Fibroblast of skin of abdomen (primary cell): ENCODE data around the gene DACT3.
A peak's percentile ranks its signal among the peaks of the same experiment; 100 is the strongest.

ENCODE experiments used
- DNase-seq: peaks from one replicate; pipeline ENCODE4 v3.0.0-alpha.2; 2013

The DACT3 gene

DNA sequence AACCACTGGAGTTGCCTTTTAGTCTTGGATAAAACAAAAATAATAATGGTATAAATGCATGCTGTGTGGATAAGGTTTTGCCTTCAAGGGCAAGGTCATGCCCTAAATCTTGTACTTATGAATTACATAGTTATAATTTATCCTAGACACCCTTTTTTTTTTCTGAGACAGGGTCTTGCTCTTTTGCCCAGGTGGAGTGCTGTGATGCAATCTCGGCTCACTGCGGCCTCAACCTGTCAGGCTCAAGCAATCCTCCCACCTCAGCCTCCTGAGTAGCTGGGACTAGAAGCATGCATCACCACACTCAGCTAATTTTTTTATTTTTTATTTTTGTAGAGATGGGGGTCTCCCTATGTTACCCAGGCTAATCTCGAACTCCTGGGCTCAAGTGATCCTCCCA lies 7.7 kb upstream of the DACT3 start:
- no peak for DNase-seq

DNA sequence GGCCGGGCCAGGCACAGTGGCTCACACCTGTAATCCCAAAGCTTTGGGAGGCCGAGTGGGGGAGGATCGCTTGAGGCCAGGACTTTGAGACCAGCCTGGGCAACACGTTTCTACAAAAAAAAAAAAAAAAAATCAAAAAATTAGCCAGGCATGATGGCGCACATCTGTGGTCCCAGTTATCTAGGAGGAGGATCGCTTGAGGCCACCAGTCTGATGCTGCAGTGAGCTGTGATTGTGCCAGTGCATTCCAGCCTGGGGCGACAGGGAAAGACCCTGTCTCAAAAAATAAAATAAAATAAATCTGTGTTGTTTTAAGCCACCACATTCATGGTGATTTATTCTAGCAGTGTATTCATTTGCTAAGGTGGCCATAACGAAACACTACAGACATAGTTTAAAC lies 4.1 kb upstream of the DACT3 start:
- DNase-seq: no peak

DNA sequence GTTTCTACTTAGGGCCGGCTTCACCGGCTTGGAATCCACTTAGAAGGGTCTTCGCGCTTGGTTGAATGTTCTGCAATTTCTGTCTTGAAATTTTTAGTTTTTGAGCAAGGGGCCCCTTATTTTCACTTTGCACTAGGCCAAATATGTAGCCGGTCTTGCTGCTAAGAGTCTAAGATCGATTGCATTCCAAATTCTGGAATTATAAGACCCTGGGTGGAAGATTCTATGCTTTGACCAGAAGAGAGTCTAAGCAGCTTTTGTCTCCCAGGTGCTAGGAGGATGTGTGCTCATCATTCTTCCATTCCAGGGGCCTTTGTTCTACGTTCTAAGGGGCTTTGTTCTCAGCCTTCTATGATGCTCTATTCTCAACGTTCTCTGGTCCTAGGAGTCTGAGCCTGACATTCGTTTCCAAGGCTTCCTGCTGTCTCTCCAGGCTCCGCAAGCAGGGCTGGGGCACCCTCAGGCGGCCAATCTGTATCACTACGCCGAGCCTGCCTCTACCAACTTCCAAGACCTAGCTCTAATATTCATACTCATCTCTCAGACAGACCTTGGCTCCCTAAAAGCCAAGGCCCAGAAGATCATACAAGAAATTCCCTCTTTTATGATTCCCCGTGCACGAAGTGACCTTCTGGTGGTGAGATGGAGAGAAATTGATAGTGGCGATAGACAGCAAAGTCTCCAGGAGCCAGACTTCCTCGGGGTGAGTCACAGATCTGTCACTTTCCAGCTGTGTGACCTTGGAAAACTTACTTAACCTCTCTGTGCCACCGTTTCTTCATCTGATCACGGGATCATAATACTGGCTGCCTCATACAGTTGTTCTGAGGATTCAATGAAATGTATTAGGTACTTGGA lies 982 bp upstream of the DACT3 start:
- peak; percentile 87 for DNase-seq

DNA sequence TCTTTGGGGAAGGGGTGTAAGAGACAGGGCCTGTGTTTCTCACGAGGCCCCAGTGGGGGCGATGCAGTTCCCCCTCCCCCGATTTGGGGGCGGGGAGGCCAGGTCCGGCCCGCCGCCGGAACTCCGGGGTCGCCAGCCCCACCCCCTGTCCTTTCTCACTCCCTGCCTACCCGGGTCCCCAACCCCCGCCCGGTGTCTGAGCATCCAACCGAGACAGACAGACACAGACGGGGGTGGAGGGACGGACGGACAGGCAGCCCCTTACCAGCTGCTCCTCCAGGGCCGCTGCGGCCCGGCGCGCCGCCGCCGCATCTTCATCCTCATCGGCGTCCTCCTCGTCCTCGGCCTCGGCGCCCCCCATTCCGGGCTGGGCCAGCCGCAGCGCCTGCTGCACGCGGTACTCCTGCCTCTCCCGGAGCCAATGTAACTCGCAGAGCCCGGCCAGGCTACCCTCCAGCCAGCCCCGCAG lies 397 bp downstream of the DACT3 start:
- no peak for DNase-seq

DNA sequence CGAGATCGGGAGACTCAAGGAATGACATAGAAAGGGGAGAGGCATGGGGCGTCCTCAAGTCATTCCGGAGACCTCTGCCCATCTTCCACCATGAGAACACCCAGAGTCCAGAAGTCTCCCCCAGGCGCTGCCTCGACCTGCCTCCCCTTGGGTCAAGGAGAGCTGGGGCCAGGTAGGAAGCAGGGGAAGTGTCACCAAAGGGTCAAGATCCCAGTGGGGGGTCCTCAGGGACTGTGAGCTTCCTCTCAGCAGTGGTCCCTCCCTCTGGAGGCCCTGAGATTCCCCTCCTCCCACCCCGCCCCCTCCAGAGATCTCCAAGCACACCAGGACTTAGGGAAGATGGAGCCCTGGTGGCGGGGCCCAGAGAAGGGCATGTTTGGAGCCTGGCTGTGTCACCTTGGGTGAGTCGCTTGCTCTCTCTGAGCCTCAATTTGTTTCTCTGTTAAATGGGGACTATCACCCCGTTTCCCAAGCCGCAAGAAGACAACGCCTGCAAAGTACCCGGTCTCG lies 919 bp downstream of the DACT3 start:
- DNase-seq: peak; percentile 49

DNA sequence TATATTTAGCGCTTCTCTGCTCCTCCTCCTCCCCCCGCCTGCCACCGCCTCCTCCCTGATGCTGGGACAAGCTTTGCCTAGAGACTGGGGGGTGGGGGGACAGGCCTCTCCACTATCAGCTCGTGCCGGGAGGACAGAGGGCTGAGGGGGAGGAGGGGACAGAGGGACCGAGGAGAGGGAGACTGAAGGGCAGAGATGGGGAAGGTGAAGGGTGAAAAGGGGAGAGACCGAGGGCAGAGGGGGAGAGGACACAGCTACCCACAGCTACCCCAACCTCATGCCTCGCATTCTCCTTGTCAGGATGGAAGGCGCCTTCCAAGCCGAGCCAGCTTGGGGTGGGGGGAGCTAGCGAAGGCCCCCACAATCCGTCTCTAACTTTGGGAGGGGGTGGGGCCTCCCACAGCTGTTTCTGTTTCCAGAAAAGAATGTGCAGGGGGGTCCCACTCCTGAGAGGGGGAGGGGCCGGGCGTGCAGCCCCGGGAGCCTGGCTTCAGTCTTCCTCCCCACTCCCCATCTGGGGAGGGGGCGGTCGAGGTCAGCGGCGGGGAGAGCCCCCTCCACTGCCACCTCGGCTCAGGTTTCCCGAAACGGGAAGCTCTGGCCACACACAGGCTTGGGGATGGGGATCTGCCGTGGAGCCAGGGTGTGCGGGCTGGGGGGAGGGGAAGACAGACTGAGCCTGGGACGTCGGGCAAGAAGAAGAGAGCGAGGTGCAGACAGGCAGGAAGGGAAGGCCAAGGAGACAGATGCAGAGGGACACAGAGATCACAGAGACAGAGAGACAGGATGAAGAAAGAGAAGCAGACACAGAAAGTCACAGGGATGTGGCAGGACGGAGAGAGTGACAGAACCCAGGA lies 1.6 kb downstream of the DACT3 start:
- DNase-seq: peak; percentile 59

DNA sequence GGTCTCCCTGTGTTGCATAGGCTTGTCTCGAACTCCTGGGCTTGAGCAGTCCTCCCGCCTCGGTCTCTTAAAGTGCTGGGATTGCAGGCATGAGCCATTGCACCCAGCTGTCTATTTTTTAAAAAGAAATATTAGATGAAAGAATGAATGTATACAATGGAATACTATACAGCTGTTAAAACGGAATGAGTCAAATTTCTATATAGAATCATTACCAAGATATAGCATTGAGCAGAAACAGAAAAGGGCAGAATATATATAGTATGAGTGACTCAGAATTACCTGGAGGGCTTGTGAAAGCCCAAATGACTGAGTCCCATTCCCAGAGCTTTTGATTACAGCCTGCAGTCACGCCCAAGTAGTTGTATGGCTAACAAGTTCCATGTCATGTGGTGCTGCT lies 4.4 kb downstream of the DACT3 start:
- no peak for DNase-seq

DNA sequence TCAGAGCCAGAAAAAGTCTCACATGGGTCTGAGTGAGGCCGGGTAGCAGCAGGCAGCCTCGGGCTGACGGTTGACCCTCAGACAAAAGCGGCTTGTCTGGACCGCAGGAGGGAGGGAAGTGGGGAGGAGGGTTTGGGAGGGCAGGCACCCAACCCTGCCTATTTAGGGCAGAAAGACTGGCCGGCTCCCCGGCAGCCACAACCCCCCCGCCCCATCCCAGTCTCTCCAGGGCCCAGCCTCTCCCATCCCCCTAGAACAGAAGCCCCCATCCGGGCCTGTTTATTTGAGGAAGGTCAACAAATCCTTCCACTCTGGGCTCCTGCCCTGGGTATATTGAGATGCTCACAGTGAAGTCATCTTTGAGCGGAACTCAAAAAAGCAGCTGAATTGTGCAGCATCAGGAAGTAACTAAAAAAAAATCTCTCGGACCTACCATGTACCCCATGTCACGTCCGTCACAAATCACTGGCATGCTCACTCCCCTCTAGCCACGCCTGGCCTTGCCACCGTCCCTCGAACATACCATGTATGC lies 6.3 kb downstream of the DACT3 start:
- DNase-seq: no peak

DNA sequence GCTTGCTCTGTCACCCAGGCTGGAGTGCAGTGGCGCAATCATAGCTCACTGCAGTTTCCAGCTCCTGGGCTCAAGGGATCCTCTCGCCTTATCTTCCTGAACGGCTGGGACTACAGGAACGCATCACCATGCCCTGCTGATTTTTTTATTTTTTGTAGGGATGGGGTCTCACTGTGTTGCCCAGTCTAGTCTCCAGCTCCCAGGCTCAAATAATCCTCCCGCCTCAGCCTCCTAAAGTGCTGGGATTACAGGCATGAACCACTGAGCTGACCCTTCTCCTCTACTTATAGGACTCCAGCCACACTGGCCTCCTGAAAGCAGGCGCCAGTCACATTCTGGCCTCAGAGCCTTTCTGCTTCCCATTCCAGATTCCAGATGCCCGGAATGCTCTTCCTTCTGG lies 10.5 kb downstream of the DACT3 start:
- no peak for DNase-seq

DNA sequence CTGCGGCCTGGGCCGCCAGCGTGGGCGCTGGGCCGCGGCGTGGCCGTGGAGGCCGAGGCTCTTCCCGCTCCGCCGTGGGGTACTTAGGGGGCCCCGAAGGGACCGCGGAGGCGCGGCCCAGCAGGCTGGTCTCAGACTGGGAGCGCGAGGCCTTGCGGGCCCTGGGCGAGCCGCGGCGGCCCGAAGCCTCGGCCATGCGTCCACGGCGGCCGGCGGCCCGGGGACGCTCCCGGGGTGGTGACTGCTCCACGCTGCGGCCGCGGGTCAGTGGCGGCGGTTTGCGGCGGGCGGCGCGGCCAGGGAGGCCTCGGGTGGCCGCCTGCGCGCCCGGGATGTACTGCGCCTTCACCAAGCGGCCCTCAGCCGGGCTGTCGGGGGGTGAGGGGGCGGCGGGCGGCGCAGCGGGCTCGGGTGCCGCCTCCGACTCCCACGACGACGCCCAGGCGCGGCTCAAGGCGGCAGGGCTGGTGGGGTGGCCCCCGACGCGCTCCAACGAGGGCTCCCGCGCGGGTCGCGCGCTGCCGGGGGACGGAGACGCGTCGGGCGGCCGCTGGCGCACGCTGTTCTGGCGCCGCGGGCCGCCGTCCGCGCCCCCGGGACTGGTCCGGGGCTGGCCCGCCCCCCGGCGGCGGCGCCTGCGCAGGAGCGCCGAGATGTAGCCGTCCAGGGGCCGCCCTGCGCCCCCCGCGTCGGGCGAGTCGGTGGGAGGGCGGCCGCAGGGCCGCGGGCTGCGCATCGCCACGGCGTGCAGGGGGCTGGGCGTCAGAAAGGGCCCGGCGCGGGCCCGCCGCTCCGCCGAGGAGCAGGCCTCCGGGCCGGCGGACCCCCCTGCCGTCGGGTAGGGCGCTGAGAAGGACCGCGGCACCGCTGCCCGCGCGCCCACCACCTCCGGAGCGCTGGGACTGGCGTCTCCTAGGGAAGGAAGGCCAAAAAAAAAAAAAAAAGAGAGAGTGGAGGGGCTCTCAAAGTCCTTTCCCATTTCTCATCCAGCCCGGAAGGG lies 11.7 kb downstream of the DACT3 start:
- no peak for DNase-seq

DNA sequence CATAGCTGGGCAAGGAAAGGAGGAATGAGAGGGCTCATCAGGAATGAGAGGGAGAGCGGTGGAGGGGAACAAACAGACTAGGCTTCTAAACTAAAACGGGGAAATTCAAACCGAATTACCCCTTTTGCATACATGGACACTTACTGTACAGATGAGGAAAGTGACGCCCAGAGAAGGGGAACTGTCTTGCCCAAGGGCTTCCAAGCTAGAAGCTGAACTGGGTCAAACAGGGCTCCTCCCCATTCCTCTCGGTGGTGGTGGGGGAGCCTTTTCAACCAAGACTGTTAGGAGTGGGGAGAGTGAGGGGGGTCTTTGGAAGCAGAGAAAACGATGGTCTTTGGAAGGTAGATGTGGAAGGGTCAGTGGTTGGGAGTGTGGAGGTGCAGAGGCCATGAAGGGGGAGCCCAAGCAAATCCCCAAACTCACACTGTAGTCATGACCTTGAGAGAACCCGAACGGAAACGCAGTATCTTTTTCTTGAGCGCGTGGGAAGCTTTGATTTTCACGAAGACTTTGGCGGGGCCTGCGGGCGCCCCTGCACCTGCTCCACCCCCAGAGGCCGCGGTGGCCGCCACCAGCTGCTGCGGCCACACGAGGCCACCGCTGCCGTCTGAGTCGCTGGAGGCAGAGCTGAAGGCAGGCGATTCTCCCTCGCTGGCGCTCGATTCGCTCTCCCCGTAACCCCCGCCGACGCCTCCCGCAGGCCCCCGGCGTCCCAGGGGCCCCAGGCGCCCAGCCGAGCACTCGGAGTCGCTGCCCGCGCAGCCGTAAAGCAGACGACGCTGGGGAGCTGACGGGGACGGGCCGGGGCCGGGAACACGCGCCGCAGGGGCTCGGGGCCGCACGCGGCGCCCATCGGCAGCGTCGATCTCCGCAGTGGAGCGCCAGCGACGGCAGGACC lies 12.7 kb downstream of the DACT3 start:
- DNase-seq: no peak

DNA sequence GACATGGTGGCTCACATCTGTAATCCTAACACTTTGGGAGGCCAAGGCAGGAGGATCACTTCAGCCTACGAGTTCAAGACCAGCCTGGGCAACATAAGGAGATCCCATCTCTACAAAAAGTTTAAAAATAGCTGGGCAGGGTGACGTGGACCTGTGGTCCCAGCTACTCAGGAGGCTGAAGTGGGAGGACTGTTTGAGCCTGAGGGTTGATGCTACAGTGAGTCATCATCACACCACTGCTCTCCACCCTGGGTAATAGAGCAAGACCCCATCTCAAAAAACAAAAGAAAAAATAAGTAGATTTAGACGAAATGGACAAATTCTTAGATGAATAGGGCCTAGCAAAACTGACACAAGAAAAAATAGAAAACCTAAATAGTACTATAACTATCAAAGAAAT lies 14.6 kb downstream of the DACT3 start:
- no peak for DNase-seq

DNA sequence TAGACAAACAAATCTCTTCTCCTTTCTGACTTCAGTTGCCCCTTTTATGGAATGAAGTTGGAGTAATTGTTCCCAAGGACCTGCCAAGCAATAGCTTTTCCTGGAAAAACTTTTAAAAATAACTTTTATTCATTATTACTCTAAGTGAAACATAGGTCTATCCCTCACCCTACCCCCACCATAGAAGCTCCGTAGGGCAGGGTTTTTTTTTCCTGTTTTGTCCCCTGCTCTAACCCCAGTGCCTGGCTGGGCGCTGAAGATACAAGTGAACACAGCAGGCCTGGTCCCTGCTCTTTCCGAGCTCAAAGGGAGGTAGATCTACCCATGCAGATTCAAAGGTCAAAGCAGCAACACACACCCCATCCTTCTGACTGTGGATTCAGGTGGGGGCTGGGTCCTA lies 16.3 kb downstream of the DACT3 start:
- no peak for DNase-seq

DNA sequence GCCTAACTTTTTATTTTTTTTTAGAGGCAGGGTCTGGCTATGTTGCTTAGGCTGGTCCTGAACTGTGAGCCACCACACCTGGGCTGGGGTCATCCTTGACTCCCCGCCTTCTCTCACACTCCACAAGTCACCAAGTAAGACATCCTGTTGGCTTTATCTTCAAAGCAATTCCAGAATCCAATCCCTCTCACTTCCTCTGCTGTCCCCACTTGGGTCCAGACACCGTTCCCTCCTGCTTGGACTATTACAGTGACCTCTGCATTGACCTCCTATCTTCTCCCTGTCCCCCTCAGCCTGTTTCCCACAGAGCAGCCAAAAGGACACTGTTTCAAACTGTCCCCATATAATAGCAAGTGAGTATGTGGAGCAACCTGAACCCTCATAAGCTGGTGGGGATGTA lies 20.3 kb downstream of the DACT3 start:
- DNase-seq: no peak

DNA sequence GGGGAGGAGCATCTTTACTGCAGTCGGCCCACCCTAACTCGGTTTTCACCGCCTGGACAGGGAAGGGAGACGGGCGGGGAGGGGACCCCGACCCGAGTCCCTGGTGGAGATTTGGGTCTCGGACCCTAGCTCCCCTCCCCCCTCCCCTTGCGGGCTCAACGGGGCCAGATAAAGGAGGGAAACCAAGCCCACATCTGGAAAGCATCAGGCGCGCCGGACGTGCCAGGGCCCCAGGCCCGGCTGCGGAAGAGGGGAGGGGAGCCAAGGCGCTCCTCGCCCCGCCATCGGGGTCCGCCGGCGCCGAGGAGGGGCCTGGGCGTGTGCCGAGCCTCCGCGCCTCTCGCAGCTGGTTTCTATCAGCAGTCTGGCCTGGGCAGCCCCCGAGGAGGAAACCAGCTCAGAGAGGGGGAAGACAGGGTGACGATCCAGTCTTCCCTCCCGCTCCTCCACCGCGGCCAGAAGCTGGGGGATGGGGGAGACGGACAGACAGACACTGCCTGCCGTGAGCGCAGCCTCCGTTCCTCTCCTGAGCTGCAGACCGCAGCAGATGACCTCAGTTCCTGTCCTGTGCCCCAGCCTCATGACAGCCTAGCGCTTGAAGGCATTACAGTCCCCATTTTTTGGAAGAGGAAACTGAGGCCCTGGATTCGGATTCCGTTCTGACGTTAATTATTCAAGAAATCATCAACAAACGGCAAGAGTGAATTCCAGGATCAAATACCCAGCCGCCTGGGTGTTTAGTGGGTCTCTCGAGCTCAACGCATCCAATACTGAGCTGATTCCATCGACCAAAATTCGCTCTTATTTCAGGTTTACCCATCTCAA lies 21.4 kb downstream of the DACT3 start:
- DNase-seq: peak; percentile 93

DNA sequence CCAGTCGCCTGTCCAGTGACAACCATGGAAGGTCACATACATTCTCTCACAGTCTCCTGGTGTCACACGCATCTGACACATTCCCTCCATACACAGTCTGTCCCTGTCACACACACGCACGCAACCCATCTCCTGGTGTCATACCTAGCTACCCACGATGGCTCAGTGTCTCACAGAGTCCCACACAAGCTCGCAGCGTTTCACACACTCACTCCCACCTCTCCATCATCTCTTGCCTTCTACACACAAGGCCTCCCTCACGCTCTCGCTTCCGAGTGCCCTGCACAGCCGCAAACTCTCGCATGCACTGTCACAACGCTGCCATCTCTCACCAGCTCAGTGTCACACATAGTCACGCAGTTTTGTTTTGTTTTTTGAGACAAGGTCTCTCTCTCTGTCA lies 23.8 kb downstream of the DACT3 start:
- DNase-seq: no peak

DNA sequence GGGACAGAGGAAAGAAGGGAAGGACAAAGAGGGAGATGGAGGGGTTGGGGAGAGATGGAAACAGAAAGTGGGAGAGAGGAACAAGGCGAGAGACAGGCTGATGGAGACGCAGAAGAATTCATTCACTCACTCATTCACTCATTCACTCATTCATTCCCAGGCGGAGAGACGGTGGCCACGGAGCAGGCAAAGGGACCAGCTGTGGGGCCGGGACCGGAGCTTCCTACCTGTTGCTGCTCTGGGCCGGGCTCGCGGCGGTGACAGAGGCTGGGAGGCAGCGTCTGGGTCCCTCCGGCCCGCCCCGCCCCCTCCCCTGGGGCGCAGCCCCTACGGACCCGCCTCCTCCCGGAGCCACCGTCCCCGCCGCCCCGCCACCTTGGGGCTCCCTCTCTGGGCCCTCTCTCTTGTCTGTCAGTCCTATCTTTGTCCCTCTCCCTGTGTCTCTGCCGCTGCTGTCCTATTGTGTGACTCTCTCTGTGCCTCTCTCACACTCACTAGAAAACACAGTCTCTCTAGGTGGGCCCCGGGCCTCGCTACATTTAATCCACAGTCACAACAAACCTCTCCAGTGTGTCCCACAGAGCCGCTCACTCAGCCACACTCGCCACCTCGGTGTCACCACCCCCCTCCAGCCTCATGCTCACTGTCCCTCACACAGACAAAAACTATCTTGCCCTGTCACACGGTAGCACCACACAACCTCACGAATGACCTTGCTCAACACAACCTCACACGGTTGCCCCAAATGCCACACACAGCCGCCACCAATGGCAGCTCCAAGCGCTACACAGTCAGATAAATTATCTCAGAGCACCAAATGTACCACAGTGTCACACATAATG lies 24.8 kb downstream of the DACT3 start, which contains the start of gene GNG8:
TSS of gene GNG8 (minus strand) at position 283 of the 842 bp plus-strand sequence. CDS start 1,520 bp downstream, outside the sequence.
- DNase-seq: no peak

DNA sequence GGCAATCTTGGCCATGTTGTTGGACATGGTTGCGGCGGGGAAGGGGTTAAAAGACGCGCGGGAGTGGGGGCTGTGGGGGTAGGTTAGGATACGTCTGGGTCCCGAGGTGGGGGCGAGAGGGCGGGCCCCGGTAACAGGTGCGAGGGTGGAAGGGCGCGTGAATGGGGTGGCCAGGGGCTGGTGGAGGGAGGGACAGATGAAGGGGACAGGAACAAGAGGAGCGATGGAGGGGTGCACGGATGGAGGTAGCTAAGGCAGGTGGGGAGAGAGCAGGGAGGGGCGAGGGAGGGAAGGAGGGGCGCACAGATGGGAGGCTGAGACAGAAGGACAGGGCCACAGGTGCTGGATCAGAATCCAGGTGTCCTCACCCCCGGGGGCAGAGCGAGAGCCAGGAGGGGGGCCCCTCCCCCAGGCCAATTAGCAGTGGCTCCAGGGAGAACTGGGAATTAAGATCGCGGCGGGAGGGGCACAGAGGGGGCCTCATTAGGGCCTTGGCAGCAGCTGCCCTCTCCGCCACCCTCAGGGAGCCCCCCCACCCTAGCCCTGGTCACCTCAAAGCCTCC lies 26.2 kb downstream of the DACT3 start:
- DNase-seq: no peak
